H9 (cell line): ENCODE data around the gene HSPA9. TPM values are rescaled to one million over a fixed set of nuclear protein-coding genes. Genes with fewer than 3 reads are reported as not detected.
A peak's percentile ranks its signal among the peaks of the same experiment; 100 is the strongest.

Experiments
- DNase-seq: peaks from one replicate; pipeline ENCODE4 v3.0.0-alpha.2; 2017
- H2AFZ ChIP-seq: one replicate; pipeline ENCODE4 v1.6.1; 2013; ENCODE audit warnings: mild to moderate bottlenecking, low read length, control low read depth, moderate library complexity
- H2AK5ac ChIP-seq: 2 replicates; pipeline ENCODE4 v1.6.1; 2013; ENCODE audit warnings: low read length, control low read depth, mixed read lengths; ENCODE audit not compliant: insufficient read length
- H2BK120ac ChIP-seq: one replicate; pipeline ENCODE4 v1.6.1; 2013; ENCODE audit warnings: low read depth, mild to moderate bottlenecking, low read length, control low read depth, inconsistent platforms; ENCODE audit not compliant: poor library complexity, severe bottlenecking
- H2BK12ac ChIP-seq: 2 replicates; pipeline ENCODE4 v1.6.1; 2013; ENCODE audit warnings: low read length, control low read depth, mixed read lengths, low read depth; ENCODE audit not compliant: insufficient read length
- H2BK15ac ChIP-seq: 2 replicates; pipeline ENCODE4 v1.6.1; 2013; ENCODE audit warnings: low read depth, low read length, control low read depth
- H2BK20ac ChIP-seq: one replicate; pipeline ENCODE4 v1.6.1; 2013; ENCODE audit warnings: low read depth, mild to moderate bottlenecking, low read length, control low read depth, inconsistent platforms; ENCODE audit not compliant: poor library complexity, severe bottlenecking
- H2BK5ac ChIP-seq: 2 replicates; pipeline ENCODE4 v1.6.1; 2013; ENCODE audit warnings: low read length, control low read depth, mixed read lengths; ENCODE audit not compliant: insufficient read length
- H3K14ac ChIP-seq: 2 replicates; pipeline ENCODE4 v1.6.1; 2013; ENCODE audit warnings: low read length, control low read depth; ENCODE audit not compliant: insufficient read depth
- H3K18ac ChIP-seq: 2 replicates; pipeline ENCODE4 v1.6.1; 2013; ENCODE audit warnings: low read depth, mild to moderate bottlenecking, mixed read lengths, low read length, control low read depth; ENCODE audit not compliant: insufficient read length
- H3K23ac ChIP-seq: 2 replicates; pipeline ENCODE4 v1.6.1; 2013; ENCODE audit warnings: low read length, control low read depth, mixed read lengths, low read depth; ENCODE audit not compliant: insufficient read length
- H3K23me2 ChIP-seq: 2 replicates; pipeline ENCODE4 v1.6.1; 2013; ENCODE audit warnings: low read depth, mild to moderate bottlenecking, mixed read lengths, low read length, control low read depth; ENCODE audit not compliant: insufficient read length, poor library complexity, severe bottlenecking
- H3K27ac ChIP-seq: 2 replicates; pipeline ENCODE4 v1.5.1; 2013; ENCODE audit warnings: low read length, control low read depth, mixed read lengths, low read depth; ENCODE audit not compliant: insufficient read length
- H3K27me3 ChIP-seq: 2 replicates; pipeline ENCODE4 v1.6.1; 2013; ENCODE audit warnings: low read length, control low read depth, inconsistent platforms; ENCODE audit not compliant: insufficient read depth
- H3K4ac ChIP-seq: 2 replicates; pipeline ENCODE4 v1.6.1; 2013; ENCODE audit warnings: low read depth, mild to moderate bottlenecking, control low read depth, inconsistent platforms, low read length, moderate library complexity
- H3K4me1 ChIP-seq: 2 replicates; pipeline ENCODE4 v1.6.1; 2013; ENCODE audit warnings: low read length, control low read depth, inconsistent platforms; ENCODE audit not compliant: insufficient read depth
- H3K4me2 ChIP-seq: 2 replicates; pipeline ENCODE4 v1.6.1; 2013; ENCODE audit warnings: low read length, control low read depth, mixed read lengths; ENCODE audit not compliant: insufficient read length, insufficient read depth
- H3K56ac ChIP-seq: 2 replicates; pipeline ENCODE4 v1.6.1; 2013; ENCODE audit warnings: low read depth, mild to moderate bottlenecking, mixed read lengths, low read length, control low read depth; ENCODE audit not compliant: insufficient read length
- H3K79me1 ChIP-seq: 2 replicates; pipeline ENCODE4 v1.6.1; 2013; ENCODE audit warnings: low read depth, mild to moderate bottlenecking, moderate library complexity, low read length, control low read depth, inconsistent platforms; ENCODE audit not compliant: insufficient read depth, poor library complexity, severe bottlenecking
- H3K79me2 ChIP-seq: 2 replicates; pipeline ENCODE4 v1.6.1; 2013; ENCODE audit warnings: low read length, control low read depth, inconsistent platforms; ENCODE audit not compliant: insufficient read depth
- H3K9ac ChIP-seq: 2 replicates; pipeline ENCODE4 v1.6.1; 2013; ENCODE audit warnings: low read length, control low read depth, mixed read lengths; ENCODE audit not compliant: insufficient read length; ENCODE audit errors: extremely low read depth
- H3K9me3 ChIP-seq: one replicate; pipeline ENCODE4 v1.6.1; 2013; ENCODE audit warnings: low read depth, low read length, inconsistent platforms; ENCODE audit not compliant: control insufficient read depth
- H3T11ph ChIP-seq: one replicate; pipeline ENCODE4 v1.6.1; 2013; ENCODE audit warnings: mild to moderate bottlenecking, low read length, control low read depth, inconsistent platforms
- H4K20me1 ChIP-seq: one replicate; pipeline ENCODE4 v1.6.1; 2013; ENCODE audit not compliant: control insufficient read depth, insufficient read length, insufficient read depth
- H4K5ac ChIP-seq: 2 replicates; pipeline ENCODE4 v1.6.1; 2013; ENCODE audit warnings: low read depth, mild to moderate bottlenecking, mixed read lengths, low read length, control low read depth; ENCODE audit not compliant: insufficient read length
- H4K8ac ChIP-seq: replicated peaks from 2 replicates; pipeline ENCODE4 v1.6.1; 2013; ENCODE audit warnings: low read length, control low read depth, mixed read lengths, low read depth; ENCODE audit not compliant: insufficient read length
- H4K91ac ChIP-seq: 2 replicates; pipeline ENCODE4 v1.6.1; 2013; ENCODE audit warnings: low read depth, mild to moderate bottlenecking, moderate library complexity, mixed read lengths, low read length, control low read depth; ENCODE audit not compliant: insufficient read length
- H3K27ac Mint-ChIP-seq, 3 experiments: 2 replicates in 2 of 3; 3 replicates in 1 of 3; pipeline ENCODE4 v1.8.0; 2020 to 2021; ENCODE audit warnings: mixed read lengths in 3 of 3, mild to moderate bottlenecking in 1 of 3, moderate library complexity in 1 of 3
- H3K27me3 Mint-ChIP-seq: 2 replicates; pipeline ENCODE4 v1.8.0; 2021; ENCODE audit warnings: low read depth, mild to moderate bottlenecking, moderate library complexity, mixed read lengths
- H3K36me3 Mint-ChIP-seq, 3 experiments: 2 replicates in 2 of 3; 3 replicates in 1 of 3; pipeline ENCODE4 v1.8.0; 2020 to 2021; ENCODE audit warnings: low read depth in 3 of 3, mixed read lengths in 3 of 3; ENCODE audit not compliant: insufficient read depth in 1 of 3
- H3K4me1 Mint-ChIP-seq, 2 experiments: 2 replicates each; pipeline ENCODE4 v1.8.0; 2020; ENCODE audit warnings: mixed read lengths in 2 of 2
- H3K4me3 Mint-ChIP-seq, 2 experiments: 2 replicates in 1 of 2; 3 replicates in 1 of 2; pipeline ENCODE4 v1.8.0; 2020 to 2021; ENCODE audit warnings: mild to moderate bottlenecking in 2 of 2, mixed read lengths in 2 of 2, moderate library complexity in 1 of 2
- H3K9me3 Mint-ChIP-seq, 2 experiments: 2 replicates in 1 of 2; 3 replicates in 1 of 2; pipeline ENCODE4 v1.8.0; 2020; ENCODE audit warnings: mild to moderate bottlenecking in 2 of 2, mixed read lengths in 2 of 2, moderate library complexity in 1 of 2
- CTCF ChIP-seq: fragments of 200-600 bp; sonication (generic); conservative IDR thresholded peaks from 3 replicates; pipeline ENCODE4 v1.8.0; 2021; ENCODE audit warnings: antibody characterized with exemption, mild to moderate bottlenecking
- WGBS: extraction: QIAGEN DNeasy Blood & Tissue Kit; methylation state at CpG from one replicate; pipeline ENCODE4 v1.1.7; 2013; ENCODE audit warnings: missing lambda C conversion rate, low lambda C conversion rate, mixed read lengths; ENCODE audit not compliant: insufficient read length; ENCODE audit errors: extremely low coverage; 5-methylcytosine and 5-hydroxymethylcytosine counted together
- long read RNA-seq: library from polyadenylated mRNA; unstranded; transcript quantifications from one replicate; pipeline ENCODE4 v2.0.0, GENCODE V29; 2020
- total RNA-seq: library from RNA; stranded (reverse); gene quantifications from 2 replicates; pipeline ENCODE4 v1.2.1, GENCODE V29; 2021

HSPA9 gene
- 397 and 399 TPM in 2 replicates for total RNA-seq
- long read RNA-seq, full-length matches to known transcripts = 4,017 of 4,571 reads
- long read RNA-seq, partial matches to known transcripts = 370 of 4,571 reads
- long read RNA-seq, other reads (novel, unspliced or antisense) = 184 of 4,571 reads

- Histone ChIP-seq H3K79me2 (peaks cover 12% of the 10 kb centered on the region), H3K23ac (no peak within 1 kb of the TSS), H2AK5ac (no peak within 1 kb of the TSS), H3K27ac (peak within 1 kb of the TSS; percentile 92), H3K23me2 (peaks cover 4% of the 10 kb centered on the region), H3K18ac (peak within 1 kb of the TSS; percentile 98), H4K20me1 (no peaks in the 10 kb centered on the region), H3K27me3 (no peaks in the 10 kb centered on the region), H3K14ac (peak within 1 kb of the TSS; percentile 97), H3K79me1 (peaks cover 3% of the 10 kb centered on the region), H3T11ph (peak within 1 kb of the TSS; percentile 77), H2BK12ac (peak within 1 kb of the TSS; percentile 22), H3K9me3 (no peaks in the 10 kb centered on the region), H3K4ac (peak within 1 kb of the TSS; percentile 11), H2BK120ac (peak within 1 kb of the TSS; percentile 90), H4K91ac (peak within 1 kb of the TSS; percentile 68), H3K56ac (peak within 1 kb of the TSS; percentile 95), H2BK15ac (no peak within 1 kb of the TSS), H3K9ac (peak within 1 kb of the TSS; percentile 95), H3K4me1 (no peaks in the 10 kb centered on the region), H3K4me2 (peak within 1 kb of the TSS; percentile 92), H4K8ac (no peak within 1 kb of the TSS), H2AFZ (no peak within 1 kb of the TSS), H4K5ac (peak within 1 kb of the TSS; percentile 73), H2BK20ac (no peak within 1 kb of the TSS), H2BK5ac (peak within 1 kb of the TSS; percentile 83)
- no peaks in the 10 kb centered on the region for H3K27me3 Mint-ChIP-seq
- H3K36me3 Mint-ChIP-seq = peaks cover 31 to 45% (median 45%) of the 10 kb centered on the region in 3 experiments; a peak in 6 of 7 replicates
- H3K9me3 Mint-ChIP-seq = no peaks in the 10 kb centered on the region; a peak in 1 of 5 replicates
- peak; percentile 97 for DNase-seq
- WGBS = no CpG with 5 or more reads among the region's 73 CpGs
- peak within 1 kb of the TSS; percentile 99 for H3K4me3 Mint-ChIP-seq
- TF ChIP-seq CTCF = no peak
- H3K4me1 Mint-ChIP-seq = peaks cover 13 to 32% of the 10 kb centered on the region in 2 experiments
- H3K27ac Mint-ChIP-seq = peak within 1 kb of the TSS; percentile 100
Measured at GRCh38 chr5:138575194-138576015, at the start of gene HSPA9. TSS of gene HSPA9 (minus strand) at chr5:138575401. CDS start at chr5:138575318, 83 bp downstream.
